HepG2 (cell line): ENCODE data around the gene MRPL14. TPM values are rescaled to one million over a fixed set of nuclear protein-coding genes. Genes with fewer than 3 reads are reported as not detected.
A peak's percentile ranks its signal among the peaks of the same experiment; 100 is the strongest.

Source experiments
- AKNA ChIP-seq: sonication (generic); formaldehyde crosslinking; IDR thresholded peaks from 2 replicates; pipeline ENCODE4 v1.4.0; 2020; ENCODE audit warnings: missing genetic modification reagents, borderline replicate concordance
- GPN1 ChIP-seq: sonication (generic); formaldehyde crosslinking; IDR thresholded peaks from 2 replicates; pipeline ENCODE4 v1.5.1; 2020; ENCODE audit warnings: missing genetic modification reagents, borderline replicate concordance
- HES4 ChIP-seq: sonication (generic); formaldehyde crosslinking; IDR thresholded peaks from 2 replicates; pipeline ENCODE4 v1.9.0; 2021; ENCODE audit warnings: mild to moderate bottlenecking, missing genetic modification reagents, borderline replicate concordance
- IKZF5 ChIP-seq: IDR thresholded peaks from 2 replicates; pipeline ENCODE4 v1.6.1; 2018; ENCODE audit warnings: missing genetic modification reagents, mild to moderate bottlenecking, missing compliant biosample characterization
- KDM1A ChIP-seq: IDR thresholded peaks from 2 replicates; pipeline ENCODE4 v1.6.1; 2016; ENCODE audit warnings: missing compliant biosample characterization
- NR2F1 ChIP-seq, 2 experiments: fragments of 450-650 bp in 1 of 2; formaldehyde crosslinking in 1 of 2; IDR thresholded peaks; 2 replicates each; pipeline versions ENCODE4 v1.5.0 to v1.6.1; 2016 to 2020; ENCODE audit warnings: mild to moderate bottlenecking in 1 of 2, missing compliant biosample characterization in 1 of 2, missing genetic modification reagents in 1 of 2, moderate library complexity in 1 of 2
- SMYD3 ChIP-seq: sonication (generic); formaldehyde crosslinking; IDR thresholded peaks from 2 replicates; pipeline ENCODE4 v1.8.1; 2023; ENCODE audit warnings: mild to moderate bottlenecking, missing genetic modification reagents
- SSRP1 ChIP-seq: IDR thresholded peaks from 2 replicates; pipeline ENCODE4 v1.6.1; 2016; ENCODE audit warnings: control low read depth
- ZKSCAN8 ChIP-seq: IDR thresholded peaks from 2 replicates; pipeline ENCODE4 v1.6.1; 2016; ENCODE audit warnings: borderline replicate concordance, missing genetic modification reagents, missing compliant biosample characterization
- ZNF142 ChIP-seq: sonication (generic); formaldehyde crosslinking; IDR thresholded peaks from 2 replicates; pipeline ENCODE4 v1.4.0; 2020; ENCODE audit warnings: missing genetic modification reagents
- ZNF230 ChIP-seq: sonication (generic); formaldehyde crosslinking; IDR thresholded peaks from 2 replicates; pipeline ENCODE4 v1.4.0; 2020; ENCODE audit warnings: mild to moderate bottlenecking, missing genetic modification reagents
- ZNF296 ChIP-seq: sonication (generic); formaldehyde crosslinking; conservative IDR thresholded peaks from 2 replicates; pipeline ENCODE4 v1.5.0; 2020; ENCODE audit warnings: mild to moderate bottlenecking, missing genetic modification reagents
- ZNF383 ChIP-seq: sonication (generic); formaldehyde crosslinking; IDR thresholded peaks from 2 replicates; pipeline ENCODE4 v1.4.0; 2020; ENCODE audit warnings: missing genetic modification reagents, mild to moderate bottlenecking, borderline replicate concordance
- ZNF567 ChIP-seq: sonication (generic); formaldehyde crosslinking; IDR thresholded peaks from 2 replicates; pipeline ENCODE4 v1.8.1; 2023; ENCODE audit warnings: mild to moderate bottlenecking, missing genetic modification reagents, borderline replicate concordance
- ZNF879 ChIP-seq: sonication (generic); formaldehyde crosslinking; IDR thresholded peaks from 2 replicates; pipeline ENCODE4 v1.8.1; 2023; ENCODE audit warnings: missing genetic modification reagents
- polyA plus RNA-seq, 8 experiments: library from polyadenylated mRNA; depleted of rRNA in 3 of 8; stranded (reverse) in 7 of 8; unstranded in 1 of 8; fragments of >200 nt; fragmentation: Illumina TruSeq in 4 of 8; extraction: Trizol in 4 of 8; gene quantifications; 2 replicates each; pipeline versions ENCODE4 v1.2.1 to v1.2.3, GENCODE V29; 2011 to 2016; ENCODE audit warnings: low read depth in 4 of 8, missing spikeins in 1 of 8, mixed read lengths in 1 of 8; ENCODE audit not compliant: insufficient read depth in 1 of 8
- total RNA-seq, 5 experiments: library from RNA; depleted of rRNA; stranded (reverse); fragments of >200 nt; fragmentation: Illumina TruSeq; extraction: Trizol; gene quantifications; 2 replicates each; pipeline ENCODE4 v1.2.3, GENCODE V29; 2016; ENCODE audit warnings: low read depth in 1 of 5

The MRPL14 gene
- total and polyA plus RNA-seq, 2 of the 13 experiments (the other 11 are each of a cell fraction or from before 2014, with no cell fraction given), result 157 to 178 TPM

- TF ChIP-seq ZNF296 (CRISPR knock-in tag) (0 out of 2 replicates have a peak, but pooled peaks have one; percentile 70), AKNA (CRISPR knock-in tag) (no peak), SSRP1 (no peak), KDM1A (CRISPR knock-in tag) (no peak), ZNF879 (CRISPR knock-in tag) (peak; percentile 30; the same call in 1 of the 2 replicates), NR2F1 (CRISPR knock-in tag; IDR thresholded peaks at IDR 0.05) (0 out of 4 replicates have a peak, but pooled peaks of 1 of the 2 experiments have one; percentile 10), ZKSCAN8 (CRISPR knock-in tag) (no peak), ZNF567 (CRISPR knock-in tag) (no peak), HES4 (CRISPR knock-in tag) (peak; percentile 90), ZNF142 (no peak), GPN1 (no peak), ZNF383 (CRISPR knock-in tag) (no peak), IKZF5 (CRISPR knock-in tag) (peak; percentile 59; the same call in 1 of the 2 replicates), SMYD3 (CRISPR knock-in tag) (no peak), ZNF230 (CRISPR knock-in tag) (no peak)
Observed at GRCh38 chr6:44076356-44077213, 50.7 kb downstream of the MRPL14 start (continued).
